Measurements from ENCODE around the gene UGT1A9. TPM values are rescaled to one million over a fixed set of nuclear protein-coding genes. Genes with fewer than 3 reads are reported as not detected.

UGT1A9 gene
- total and polyA plus RNA-seq, 2 of the 4 experiments (the other 2 are of a cell fraction), result not detected

DNA sequence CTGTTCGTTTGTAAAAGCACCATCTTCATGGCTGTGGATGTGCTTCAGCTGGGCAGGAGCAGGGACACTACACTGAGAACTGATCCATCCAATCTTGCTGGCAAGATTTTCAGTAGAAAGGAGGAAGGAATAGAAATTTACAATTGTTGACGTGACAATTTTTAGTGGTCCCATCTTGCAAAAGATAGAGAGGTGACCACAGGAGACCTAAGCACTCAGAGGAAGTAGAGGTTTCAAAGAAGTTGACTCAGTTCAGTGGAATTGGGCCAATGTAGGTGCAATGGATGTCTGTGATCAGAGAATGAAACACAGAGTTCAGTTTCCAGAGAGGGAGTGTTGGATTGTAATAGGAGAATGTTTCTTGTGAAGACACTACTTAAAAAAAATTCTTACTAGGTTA is 42.4 kb downstream of the UGT1A9 start:
- ChIA-PET POLR2A (ENCODE audit: unreplicated experiment) (no interaction called here), CTCF (no interaction called here)
- 100% methylated on average over 1 of the region's 2 CpGs; no CpG with 5 or more reads in 1 of the 2 experiments for WGBS, 2 experiments (ENCODE audit: extremely low coverage in 2 of 2, insufficient read length in 1 of 2)
- Histone ChIP-seq H3K18ac (ENCODE audit: low read depth, low read length) (no peak overlapping the region), H4K5ac (ENCODE audit: low read depth, low read length) (no peak overlapping the region), H2AK9ac (replicated peaks; ENCODE audit: low read depth, low read length, poor library complexity) (no peak overlapping the region), H3K4ac (ENCODE audit: low read depth, low read length) (no peak overlapping the region), H4K91ac (ENCODE audit: insufficient read depth, low read depth, low read length) (no peak overlapping the region), H2BK15ac (ENCODE audit: low read depth, low read length) (no peak overlapping the region), H3K79me1 (ENCODE audit: low read depth in 1 of 2, low read length in 2 of 2) (no peaks in the 10 kb centered on the region), H4K20me1 (ENCODE audit: insufficient read depth, low read length) (no peaks in the 10 kb centered on the region), H2BK120ac (ENCODE audit: low read depth, low read length) (no peak overlapping the region), H3K14ac (replicated peaks; ENCODE audit: low read depth, low read length) (no peak overlapping the region), H3K9me3 (ENCODE audit: control insufficient read depth, insufficient read depth, low read length) (no peaks in the 10 kb centered on the region), H2BK20ac (ENCODE audit: low read depth, low read length) (no peak overlapping the region), H3K4me1 (ENCODE audit: control insufficient read depth, insufficient read depth, low read length) (no peaks in the 10 kb centered on the region), H2AFZ (replicated peaks; ENCODE audit: low read length, poor library complexity) (no peak overlapping the region), H3K56ac (ENCODE audit: extremely low read depth, insufficient read depth, low read length) (no peak overlapping the region), H3K9me1 (ENCODE audit: insufficient read depth, low read length) (no peaks in the 10 kb centered on the region), H4K8ac (ENCODE audit: low read depth in 2 of 2, low read length in 2 of 2) (no peak overlapping the region), H3K27ac (ENCODE audit: insufficient read depth, low read length) (no peak overlapping the region), H3K9ac (ENCODE audit: low read depth, low read length) (no peak overlapping the region), H3K36me3 (ENCODE audit: control insufficient read depth, insufficient read depth, low read length) (no peaks in the 10 kb centered on the region), H3K4me2 (ENCODE audit: low read depth, low read length) (no peak overlapping the region), H3K27me3 (ENCODE audit: control insufficient read depth, insufficient read depth, low read length) (peaks cover 4% of the 10 kb centered on the region; the same call in 1 of the 2 replicates), H2BK5ac (ENCODE audit: low read depth, low read length, poor library complexity, severe bottlenecking) (no peak overlapping the region), H3K4me3 (ENCODE audit: insufficient read depth, low read depth, low read length) (no peak overlapping the region), H3K23ac (ENCODE audit: low read depth, low read length) (no peak overlapping the region), H2AK5ac (ENCODE audit: low read depth, low read length) (no peak overlapping the region)
- no TSS peak for BruUV-seq (replicated peaks)
- ATAC-seq (ENCODE audit: low read depth) (no peak), DNase-seq (no peak)
- intact Hi-C loops (cut with micrococcal nuclease), result loop anchor here (1.0 to 5.0 kb wide), 4 partner anchors 157 to 1403 kb away; no protein-coding TSS in a partner anchor
- TF ChIP-seq CEBPB (IDR thresholded peaks at IDR 0.05; ENCODE audit: low read depth, low read length), result no peak
- no peak for TF ChIP-seq BHLHE40 (IDR thresholded peaks at IDR 0.05; ENCODE audit: low read depth, low read length)
- no peak for TF ChIP-seq POLR2A (IDR thresholded peaks at IDR 0.05; ENCODE audit: low read depth, low read length)
- TF ChIP-seq FOS (IDR thresholded peaks at IDR 0.05; ENCODE audit: low read depth, low read length), result no peak
- no peak for TF ChIP-seq MAZ (IDR thresholded peaks at IDR 0.05; ENCODE audit: borderline replicate concordance, low read depth, low read length)
- no peak for TF ChIP-seq MXI1 (IDR thresholded peaks at IDR 0.05; ENCODE audit: borderline replicate concordance, low read depth, low read length)
- TF ChIP-seq RAD21 (IDR thresholded peaks at IDR 0.05; ENCODE audit: low read length), result no peak
- TF ChIP-seq, protein P1, sequence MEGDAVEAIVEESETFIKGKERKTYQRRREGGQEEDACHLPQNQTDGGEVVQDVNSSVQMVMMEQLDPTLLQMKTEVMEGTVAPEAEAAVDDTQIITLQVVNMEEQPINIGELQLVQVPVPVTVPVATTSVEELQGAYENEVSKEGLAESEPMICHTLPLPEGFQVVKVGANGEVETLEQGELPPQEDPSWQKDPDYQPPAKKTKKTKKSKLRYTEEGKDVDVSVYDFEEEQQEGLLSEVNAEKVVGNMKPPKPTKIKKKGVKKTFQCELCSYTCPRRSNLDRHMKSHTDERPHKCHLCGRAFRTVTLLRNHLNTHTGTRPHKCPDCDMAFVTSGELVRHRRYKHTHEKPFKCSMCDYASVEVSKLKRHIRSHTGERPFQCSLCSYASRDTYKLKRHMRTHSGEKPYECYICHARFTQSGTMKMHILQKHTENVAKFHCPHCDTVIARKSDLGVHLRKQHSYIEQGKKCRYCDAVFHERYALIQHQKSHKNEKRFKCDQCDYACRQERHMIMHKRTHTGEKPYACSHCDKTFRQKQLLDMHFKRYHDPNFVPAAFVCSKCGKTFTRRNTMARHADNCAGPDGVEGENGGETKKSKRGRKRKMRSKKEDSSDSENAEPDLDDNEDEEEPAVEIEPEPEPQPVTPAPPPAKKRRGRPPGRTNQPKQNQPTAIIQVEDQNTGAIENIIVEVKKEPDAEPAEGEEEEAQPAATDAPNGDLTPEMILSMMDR (conservative IDR thresholded peaks at IDR 0.05; ENCODE audit: low read depth, low read length), result no peak
- TF ChIP-seq RFX5 (IDR thresholded peaks at IDR 0.05; ENCODE audit: low read depth, low read length), result no peak
- no peak for TF ChIP-seq NFE2L2 (IDR thresholded peaks at IDR 0.05; ENCODE audit: low read depth, low read length)
- TF ChIP-seq, protein P2, sequence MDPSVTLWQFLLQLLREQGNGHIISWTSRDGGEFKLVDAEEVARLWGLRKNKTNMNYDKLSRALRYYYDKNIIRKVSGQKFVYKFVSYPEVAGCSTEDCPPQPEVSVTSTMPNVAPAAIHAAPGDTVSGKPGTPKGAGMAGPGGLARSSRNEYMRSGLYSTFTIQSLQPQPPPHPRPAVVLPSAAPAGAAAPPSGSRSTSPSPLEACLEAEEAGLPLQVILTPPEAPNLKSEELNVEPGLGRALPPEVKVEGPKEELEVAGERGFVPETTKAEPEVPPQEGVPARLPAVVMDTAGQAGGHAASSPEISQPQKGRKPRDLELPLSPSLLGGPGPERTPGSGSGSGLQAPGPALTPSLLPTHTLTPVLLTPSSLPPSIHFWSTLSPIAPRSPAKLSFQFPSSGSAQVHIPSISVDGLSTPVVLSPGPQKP (IDR thresholded peaks at IDR 0.05; ENCODE audit: borderline replicate concordance, low read depth, low read length), result no peak
- TF ChIP-seq MAFK (IDR thresholded peaks at IDR 0.05; ENCODE audit: low read depth, low read length), result no peak
- no peak for TF ChIP-seq RCOR1 (IDR thresholded peaks at IDR 0.05; ENCODE audit: insufficient replicate concordance, low read length)
- TF ChIP-seq, protein P3, sequence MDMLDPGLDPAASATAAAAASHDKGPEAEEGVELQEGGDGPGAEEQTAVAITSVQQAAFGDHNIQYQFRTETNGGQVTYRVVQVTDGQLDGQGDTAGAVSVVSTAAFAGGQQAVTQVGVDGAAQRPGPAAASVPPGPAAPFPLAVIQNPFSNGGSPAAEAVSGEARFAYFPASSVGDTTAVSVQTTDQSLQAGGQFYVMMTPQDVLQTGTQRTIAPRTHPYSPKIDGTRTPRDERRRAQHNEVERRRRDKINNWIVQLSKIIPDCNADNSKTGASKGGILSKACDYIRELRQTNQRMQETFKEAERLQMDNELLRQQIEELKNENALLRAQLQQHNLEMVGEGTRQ (IDR thresholded peaks at IDR 0.05; ENCODE audit: low read depth, low read length), result no peak
- no peak for TF ChIP-seq CHD1 (IDR thresholded peaks at IDR 0.05; ENCODE audit: low read depth, low read length)
- no peak for TF ChIP-seq SMC3 (IDR thresholded peaks at IDR 0.05; ENCODE audit: low read depth, low read length)
- in situ Hi-C loops (cut with MboI; ENCODE audit: low sequenced_read_pairs), result loop anchor here (5.0 kb wide), 1 partner anchor 267 kb away; no protein-coding TSS in a partner anchor
- dilution Hi-C loops (cut with HindIII; ENCODE audit: low sequenced_read_pairs, unreplicated experiment), result no loop called here
